ENCODE measurements around the gene OGA.
"Not testable (repeated sequence)": the region's sequence is repeated elsewhere in the genome, so short reads cannot be mapped to it uniquely, and the experiment has no call there.

Gene OGA

DNA sequence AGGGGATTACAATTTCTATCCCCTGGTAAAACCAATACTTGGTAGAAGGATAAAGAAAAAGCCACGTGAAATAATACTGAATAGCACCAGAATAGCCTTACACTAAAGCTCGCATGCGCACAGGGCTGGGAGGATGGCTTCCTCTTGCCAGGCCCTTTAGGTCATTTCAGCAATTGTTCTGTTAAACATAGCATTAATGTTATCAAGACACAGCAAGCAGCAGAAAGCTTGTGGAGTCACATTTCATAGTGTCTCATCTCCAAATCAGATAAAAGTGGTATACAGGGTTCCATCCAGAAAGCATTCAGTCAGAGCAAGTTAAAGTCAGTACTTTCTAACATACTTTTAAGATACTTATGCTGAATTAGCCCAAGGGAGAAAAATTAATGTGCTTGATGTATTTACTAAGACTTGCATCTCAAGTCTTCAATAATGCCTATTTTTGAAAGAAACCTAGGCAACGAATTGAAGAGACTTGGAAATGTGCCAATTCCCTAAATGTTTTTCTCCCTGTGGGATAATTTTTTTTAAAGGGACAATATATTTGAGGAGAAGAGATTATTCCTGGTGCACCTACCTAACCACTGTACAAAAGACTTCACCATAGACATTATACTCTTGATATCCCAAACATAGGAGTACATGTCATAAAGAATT, 20.7 kb downstream of the OGA start:
- TF ChIP-seq ARNTL (CRISPR knock-in tag; IDR thresholded peaks at IDR 0.05; ENCODE audit: borderline replicate concordance, low read depth), result no peak
- no peak for TF ChIP-seq ZNF8 (CRISPR knock-in tag; IDR thresholded peaks at IDR 0.05)
- no peak for TF ChIP-seq RARB (CRISPR knock-in tag; IDR thresholded peaks at IDR 0.05)
- TF ChIP-seq TOX (CRISPR knock-in tag; IDR thresholded peaks at IDR 0.05; ENCODE audit: borderline replicate concordance), result no peak
- no peak for TF ChIP-seq SNAI2 (CRISPR knock-in tag; IDR thresholded peaks at IDR 0.05)
- ATAC-seq, result peak; percentile 71

DNA sequence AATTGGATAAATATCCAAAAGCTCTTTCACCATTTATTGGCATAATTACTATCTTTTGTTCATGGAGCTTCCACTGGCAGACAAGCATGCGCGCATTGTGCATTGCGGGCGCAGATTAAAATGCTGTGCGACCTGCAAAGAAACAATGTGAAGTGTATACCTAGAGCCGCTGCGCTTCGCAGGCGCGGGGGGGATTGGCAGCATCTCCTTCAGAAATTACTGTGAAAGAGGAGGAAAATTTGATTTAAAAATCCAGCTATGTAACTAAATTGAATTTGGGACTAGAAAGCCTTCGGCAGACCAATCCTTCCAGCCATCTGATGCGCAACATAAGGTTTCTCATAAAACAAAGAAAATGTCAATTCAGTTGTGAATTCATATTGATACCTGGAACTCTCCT, 24.7 kb downstream of the OGA start:
- no peak for ATAC-seq
- TF ChIP-seq, protein P1, sequence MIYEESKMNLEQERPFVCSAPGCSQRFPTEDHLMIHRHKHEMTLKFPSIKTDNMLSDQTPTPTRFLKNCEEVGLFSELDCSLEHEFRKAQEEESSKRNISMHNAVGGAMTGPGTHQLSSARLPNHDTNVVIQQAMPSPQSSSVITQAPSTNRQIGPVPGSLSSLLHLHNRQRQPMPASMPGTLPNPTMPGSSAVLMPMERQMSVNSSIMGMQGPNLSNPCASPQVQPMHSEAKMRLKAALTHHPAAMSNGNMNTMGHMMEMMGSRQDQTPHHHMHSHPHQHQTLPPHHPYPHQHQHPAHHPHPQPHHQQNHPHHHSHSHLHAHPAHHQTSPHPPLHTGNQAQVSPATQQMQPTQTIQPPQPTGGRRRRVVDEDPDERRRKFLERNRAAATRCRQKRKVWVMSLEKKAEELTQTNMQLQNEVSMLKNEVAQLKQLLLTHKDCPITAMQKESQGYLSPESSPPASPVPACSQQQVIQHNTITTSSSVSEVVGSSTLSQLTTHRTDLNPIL (CRISPR knock-in tag; IDR thresholded peaks at IDR 0.05; ENCODE audit: low read depth), result no peak
- TF ChIP-seq SNAI2 (CRISPR knock-in tag; IDR thresholded peaks at IDR 0.05) (no peak), ZC3H10 (CRISPR knock-in tag; IDR thresholded peaks at IDR 0.05) (no peak), RARB (CRISPR knock-in tag; IDR thresholded peaks at IDR 0.05) (no peak)

DNA sequence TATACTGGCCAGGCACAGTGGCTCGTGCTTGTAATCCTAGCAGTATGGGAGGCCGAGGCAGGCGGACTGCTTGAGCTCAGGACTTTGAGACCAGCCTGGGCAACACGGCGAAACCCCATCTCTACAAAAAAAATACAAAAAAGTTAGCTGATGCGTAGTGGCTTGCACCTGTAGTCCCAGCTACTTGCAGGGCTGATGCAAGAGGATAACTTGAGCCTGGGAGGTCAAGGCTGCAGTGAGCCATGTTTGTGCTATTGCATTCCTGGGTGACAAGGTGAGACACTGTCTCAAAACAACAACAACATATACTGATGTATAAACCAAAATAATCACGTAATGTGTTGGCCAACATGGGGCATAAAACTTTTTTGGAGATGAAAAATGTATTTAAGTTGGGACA, 28.6 kb downstream of the OGA start:
- no peak for ATAC-seq
- TF ChIP-seq GLIS3 (CRISPR knock-in tag; IDR thresholded peaks at IDR 0.05) (no peak), ZFP3 (CRISPR knock-in tag; IDR thresholded peaks at IDR 0.05) (no peak)
- TF ChIP-seq, protein P2, sequence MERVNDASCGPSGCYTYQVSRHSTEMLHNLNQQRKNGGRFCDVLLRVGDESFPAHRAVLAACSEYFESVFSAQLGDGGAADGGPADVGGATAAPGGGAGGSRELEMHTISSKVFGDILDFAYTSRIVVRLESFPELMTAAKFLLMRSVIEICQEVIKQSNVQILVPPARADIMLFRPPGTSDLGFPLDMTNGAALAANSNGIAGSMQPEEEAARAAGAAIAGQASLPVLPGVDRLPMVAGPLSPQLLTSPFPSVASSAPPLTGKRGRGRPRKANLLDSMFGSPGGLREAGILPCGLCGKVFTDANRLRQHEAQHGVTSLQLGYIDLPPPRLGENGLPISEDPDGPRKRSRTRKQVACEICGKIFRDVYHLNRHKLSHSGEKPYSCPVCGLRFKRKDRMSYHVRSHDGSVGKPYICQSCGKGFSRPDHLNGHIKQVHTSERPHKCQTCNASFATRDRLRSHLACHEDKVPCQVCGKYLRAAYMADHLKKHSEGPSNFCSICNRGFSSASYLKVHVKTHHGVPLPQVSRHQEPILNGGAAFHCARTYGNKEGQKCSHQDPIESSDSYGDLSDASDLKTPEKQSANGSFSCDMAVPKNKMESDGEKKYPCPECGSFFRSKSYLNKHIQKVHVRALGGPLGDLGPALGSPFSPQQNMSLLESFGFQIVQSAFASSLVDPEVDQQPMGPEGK (CRISPR knock-in tag; IDR thresholded peaks at IDR 0.05; ENCODE audit: borderline replicate concordance), result no peak

DNA sequence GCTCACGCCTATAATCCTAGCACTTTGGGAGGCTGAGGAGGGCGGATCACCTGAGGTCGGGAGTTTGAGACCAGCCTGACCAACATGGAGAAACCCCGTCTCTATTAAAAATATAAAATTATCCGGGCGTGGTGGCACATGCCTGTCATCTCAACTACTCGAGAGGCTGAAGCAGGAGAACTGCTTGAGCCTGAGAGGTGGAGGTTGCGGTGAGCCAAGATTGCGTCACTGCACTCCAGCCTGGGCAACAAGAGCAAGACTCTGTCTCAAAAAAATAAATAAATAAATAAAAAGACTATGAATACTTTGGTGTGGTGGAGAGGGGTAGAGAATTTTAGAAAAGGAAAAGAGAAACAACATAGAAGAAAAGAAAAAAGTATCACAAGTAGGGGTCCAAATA, 29.0 kb downstream of the OGA start:
- ATAC-seq, result not testable (repeated sequence)

DNA sequence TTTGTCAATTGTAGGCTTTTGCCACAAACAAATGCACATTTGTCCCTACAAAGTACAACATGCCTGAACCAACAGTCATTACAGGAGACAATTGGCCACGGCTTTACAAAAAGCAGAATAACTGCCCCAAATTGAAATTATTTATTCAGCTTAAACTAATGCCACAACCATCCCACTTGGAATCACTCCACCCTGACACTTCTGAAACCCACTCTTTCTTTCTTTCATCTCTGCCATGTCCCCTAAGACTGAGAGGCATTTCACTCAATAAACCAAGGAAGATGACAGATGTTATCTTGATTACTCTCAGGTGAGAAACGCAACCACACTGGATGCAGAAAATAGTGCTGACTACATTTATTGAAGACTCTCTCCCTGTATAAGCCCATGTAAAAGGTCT, 32.4 kb downstream of the OGA start:
- no peak for ATAC-seq
- TF ChIP-seq ZFP30 (CRISPR knock-in tag; IDR thresholded peaks at IDR 0.05) (no peak), ZNF565 (CRISPR knock-in tag; conservative IDR thresholded peaks at IDR 0.05; ENCODE audit: low read depth) (no peak), CSDC2 (CRISPR knock-in tag; IDR thresholded peaks at IDR 0.05) (no peak), ZFP3 (CRISPR knock-in tag; IDR thresholded peaks at IDR 0.05) (no peak), ZC3H10 (CRISPR knock-in tag; IDR thresholded peaks at IDR 0.05) (no peak), SNAI2 (CRISPR knock-in tag; IDR thresholded peaks at IDR 0.05) (no peak), ISL1 (CRISPR knock-in tag; IDR thresholded peaks at IDR 0.05) (no peak), ZNF8 (CRISPR knock-in tag; IDR thresholded peaks at IDR 0.05) (no peak)
- TF ChIP-seq, protein P3, sequence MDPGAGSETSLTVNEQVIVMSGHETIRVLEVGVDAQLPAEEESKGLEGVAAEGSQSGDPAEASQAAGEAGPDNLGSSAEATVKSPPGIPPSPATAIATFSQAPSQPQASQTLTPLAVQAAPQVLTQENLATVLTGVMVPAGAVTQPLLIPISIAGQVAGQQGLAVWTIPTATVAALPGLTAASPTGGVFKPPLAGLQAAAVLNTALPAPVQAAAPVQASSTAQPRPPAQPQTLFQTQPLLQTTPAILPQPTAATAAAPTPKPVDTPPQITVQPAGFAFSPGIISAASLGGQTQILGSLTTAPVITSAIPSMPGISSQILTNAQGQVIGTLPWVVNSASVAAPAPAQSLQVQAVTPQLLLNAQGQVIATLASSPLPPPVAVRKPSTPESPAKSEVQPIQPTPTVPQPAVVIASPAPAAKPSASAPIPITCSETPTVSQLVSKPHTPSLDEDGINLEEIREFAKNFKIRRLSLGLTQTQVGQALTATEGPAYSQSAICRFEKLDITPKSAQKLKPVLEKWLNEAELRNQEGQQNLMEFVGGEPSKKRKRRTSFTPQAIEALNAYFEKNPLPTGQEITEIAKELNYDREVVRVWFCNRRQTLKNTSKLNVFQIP (CRISPR knock-in tag; IDR thresholded peaks at IDR 0.05; ENCODE audit: borderline replicate concordance, low read depth), result no peak
- TF ChIP-seq, protein P2 (CRISPR knock-in tag; IDR thresholded peaks at IDR 0.05; ENCODE audit: borderline replicate concordance), result no peak
- TF ChIP-seq, protein P1 (CRISPR knock-in tag; IDR thresholded peaks at IDR 0.05; ENCODE audit: low read depth), result no peak

DNA sequence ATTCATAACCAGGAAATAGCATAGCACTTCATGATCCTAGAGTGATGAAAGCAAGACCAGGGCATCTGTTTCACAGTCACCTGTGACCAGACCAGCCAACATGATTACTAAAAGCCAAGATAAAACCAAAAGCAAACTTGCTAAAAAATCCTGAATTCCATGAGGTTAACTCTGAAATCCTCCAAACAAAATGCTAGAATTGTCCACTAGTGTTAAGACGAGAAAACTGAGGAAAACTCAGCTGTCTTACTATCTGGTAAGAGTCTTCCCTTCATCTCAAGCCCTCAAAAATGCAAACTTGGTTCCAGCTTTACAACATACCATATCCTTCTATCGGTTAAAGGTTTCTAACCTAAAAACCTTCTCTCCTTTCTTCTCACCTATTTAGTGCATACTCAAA, 33.7 kb downstream of the OGA start:
- ATAC-seq, result no peak
- TF ChIP-seq TCF4 (CRISPR knock-in tag; IDR thresholded peaks at IDR 0.05; ENCODE audit: borderline replicate concordance), result no peak
- TF ChIP-seq CSDC2 (CRISPR knock-in tag; IDR thresholded peaks at IDR 0.05), result no peak
- TF ChIP-seq ZNF70 (CRISPR knock-in tag; IDR thresholded peaks at IDR 0.05), result no peak
- no peak for TF ChIP-seq ISL1 (CRISPR knock-in tag; IDR thresholded peaks at IDR 0.05)
- no peak for TF ChIP-seq ZFP3 (CRISPR knock-in tag; IDR thresholded peaks at IDR 0.05)
- TF ChIP-seq ZNF8 (CRISPR knock-in tag; IDR thresholded peaks at IDR 0.05), result no peak
- TF ChIP-seq, protein P2 (CRISPR knock-in tag; IDR thresholded peaks at IDR 0.05; ENCODE audit: borderline replicate concordance), result no peak
- TF ChIP-seq ZNF565 (CRISPR knock-in tag; conservative IDR thresholded peaks at IDR 0.05; ENCODE audit: low read depth), result no peak
- TF ChIP-seq BACH2 (CRISPR knock-in tag; IDR thresholded peaks at IDR 0.05; ENCODE audit: borderline replicate concordance), result no peak
- no peak for TF ChIP-seq TOX (CRISPR knock-in tag; IDR thresholded peaks at IDR 0.05; ENCODE audit: borderline replicate concordance)
- no peak for TF ChIP-seq GLIS3 (CRISPR knock-in tag; IDR thresholded peaks at IDR 0.05)
- TF ChIP-seq SNAI2 (CRISPR knock-in tag; IDR thresholded peaks at IDR 0.05), result no peak
- TF ChIP-seq, protein P1 (CRISPR knock-in tag; IDR thresholded peaks at IDR 0.05; ENCODE audit: low read depth), result no peak
